ENCODE results near the gene USP11.

- no peak for TF ChIP-seq GATA2 (IDR thresholded peaks at IDR 0.05; ENCODE audit: low read depth, low read length)
- no peak for TF ChIP-seq GATA3 (IDR thresholded peaks at IDR 0.05; ENCODE audit: low read depth, low read length)
Measured at GRCh38 chrX:47196098-47196497, 36.7 kb upstream of the USP11 start.
